Ascending aorta (tissue), 2 donors: ENCODE data around the gene PFKFB3. TPM values are rescaled to one million over a fixed set of nuclear protein-coding genes. Genes with fewer than 3 reads are reported as not detected.

ENCODE experiments used
- DNase-seq, 2 donors: peaks; one replicate each; pipeline ENCODE4 v3.0.0-alpha.2; 2019; ENCODE audit warnings: low spot score in 2 of 2
- H3K27ac ChIP-seq, 2 donors: fragments of 200-600 bp; sonication (generic); one replicate each; pipeline ENCODE4 v1.5.1; 2016 to 2017; ENCODE audit warnings: mild to moderate bottlenecking in 1 of 2
- H3K27me3 ChIP-seq: fragments of 200-600 bp; sonication (generic); one replicate; pipeline ENCODE4 v1.5.1; 2017
- H3K36me3 ChIP-seq, 2 donors: fragments of 200-600 bp; sonication (generic); one replicate each; pipeline ENCODE4 v1.5.1; 2016
- H3K4me1 ChIP-seq, 2 donors: fragments of 200-600 bp; sonication (generic); one replicate each; pipeline ENCODE4 v1.5.1; 2016 to 2017; ENCODE audit warnings: mild to moderate bottlenecking in 1 of 2
- H3K4me3 ChIP-seq, 2 donors: fragments of 200-600 bp; sonication (generic); one replicate each; pipeline ENCODE4 v1.5.1; 2016 to 2017; ENCODE audit warnings: mild to moderate bottlenecking in 1 of 2
- H3K9me3 ChIP-seq, 2 donors: fragments of 200-600 bp; sonication (generic); one replicate each; pipeline ENCODE4 v1.5.1; 2016
- CTCF ChIP-seq, 3 experiments: fragments of 200-600 bp in 2 of 3; fragments of 450-650 bp in 1 of 3; sonication (generic) in 2 of 3; IDR thresholded peaks; one replicate each; pipeline ENCODE4 v1.5.1; 2016 to 2019; ENCODE audit warnings: antibody characterized with exemption in 3 of 3, mild to moderate bottlenecking in 1 of 3, moderate library complexity in 1 of 3
- intact Hi-C: fragments of 100-400 bp; cut with DNase I; formaldehyde crosslinking; loops from one replicate; pipeline ENCODE4 v1.15.1; 2023
- total RNA-seq: library from RNA; depleted of rRNA; stranded (reverse); fragments of >200 nt; gene quantifications from one replicate; pipeline ENCODE4 v1.1.0, GENCODE V29; 2016

PFKFB3 gene
- total RNA-seq, 1 donor from 2014 or later, result 68.0 TPM

DNA sequence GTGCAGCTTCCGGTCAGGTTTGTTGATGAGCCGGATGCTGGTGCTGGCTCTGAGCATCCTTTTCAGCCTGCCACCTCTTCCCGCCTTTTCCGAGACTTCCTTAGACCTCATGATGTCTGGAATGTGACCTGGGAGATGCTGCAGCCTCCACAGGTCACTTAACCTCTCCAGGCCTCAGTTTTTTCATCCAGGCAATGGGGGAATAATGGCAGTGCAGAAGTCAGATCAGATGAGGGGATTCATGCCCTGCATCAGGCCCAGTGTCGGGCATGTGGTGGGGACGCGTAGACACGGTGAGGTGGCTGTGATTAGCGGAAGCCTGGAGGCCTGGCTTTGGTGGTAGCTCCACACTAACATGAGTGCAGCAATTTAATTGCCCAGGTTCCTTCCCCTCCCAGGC lies 24.6 kb downstream of the PFKFB3 start:
- H3K9me3 ChIP-seq, result no peaks in the 10 kb centered on the region
- TF ChIP-seq CTCF (IDR thresholded peaks at IDR 0.05), result no peak
- H3K27ac ChIP-seq, result peak overlapping the region in 1 of 2 donors; percentile 38
- DNase-seq, result no peak
- intact Hi-C loops, result no loop called here
- peaks cover 99 to 100% of the 10 kb centered on the region in 2 donors for H3K36me3 ChIP-seq
- H3K4me3 ChIP-seq, result no peak overlapping the region
- peaks cover 4 to 12% of the 10 kb centered on the region in 2 donors for H3K4me1 ChIP-seq
- no peaks in the 10 kb centered on the region for H3K27me3 ChIP-seq

DNA sequence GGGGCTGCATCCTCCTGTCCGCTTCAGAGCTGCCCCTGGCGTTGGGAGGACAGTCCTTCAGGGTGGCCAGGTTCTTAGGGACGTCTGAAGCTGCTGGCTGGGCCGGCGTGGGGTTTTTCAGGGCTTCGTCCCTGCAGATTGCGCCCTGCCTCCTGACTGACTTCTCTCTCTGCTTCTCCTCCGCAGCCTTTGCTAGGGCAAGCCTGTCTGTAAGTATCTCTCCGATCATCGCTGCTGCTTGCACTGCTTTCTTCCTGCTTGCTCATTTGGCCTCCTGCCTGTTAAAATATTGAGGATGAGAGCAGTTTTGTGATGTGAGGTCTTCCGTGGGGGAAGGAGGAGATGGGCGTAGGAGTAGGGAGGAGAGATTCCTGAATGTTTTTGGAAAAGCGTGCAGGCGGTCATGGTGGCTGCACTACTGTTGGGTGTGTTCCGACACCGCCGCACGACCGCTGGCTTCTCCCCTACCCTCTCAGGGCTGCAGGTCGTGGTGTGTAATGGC lies 25.3 kb downstream of the PFKFB3 start:
- no peaks in the 10 kb centered on the region for H3K27me3 ChIP-seq
- peak overlapping the region; percentile 38 to 56 for H3K27ac ChIP-seq
- TF ChIP-seq CTCF (IDR thresholded peaks at IDR 0.05), result no peak
- intact Hi-C loops, result no loop called here
- no peak overlapping the region for H3K4me3 ChIP-seq
- peaks cover 99 to 100% of the 10 kb centered on the region in 2 donors for H3K36me3 ChIP-seq
- no peaks in the 10 kb centered on the region for H3K9me3 ChIP-seq
- no peak for DNase-seq
- H3K4me1 ChIP-seq, result peaks cover 4 to 9% of the 10 kb centered on the region in 2 donors

- no peaks in the 10 kb centered on the region for H3K27me3 ChIP-seq
- H3K4me1 ChIP-seq, result peaks cover 4 to 6% of the 10 kb centered on the region in 2 donors
- H3K27ac ChIP-seq, result peak overlapping the region; percentile 38 to 56
- no peak overlapping the region for H3K4me3 ChIP-seq
- no peak for TF ChIP-seq CTCF (IDR thresholded peaks at IDR 0.05)
- no peaks in the 10 kb centered on the region for H3K9me3 ChIP-seq
- intact Hi-C loops, result no loop called here
- H3K36me3 ChIP-seq, result peaks cover 99 to 100% of the 10 kb centered on the region in 2 donors
- DNase-seq, result no peak
Observed at GRCh38 chr10:6228647-6229046, 25.9 kb downstream of the PFKFB3 start.

GRCh38 chr10:6229290-6229689 lies 26.6 kb downstream of the PFKFB3 start:
- DNase-seq, result no peak
- Histone ChIP-seq H3K4me1 (peaks cover 4 to 6% of the 10 kb centered on the region in 2 donors), H3K27me3 (no peaks in the 10 kb centered on the region), H3K27ac (peak overlapping the region; percentile 38 to 56), H3K9me3 (no peaks in the 10 kb centered on the region), H3K36me3 (peaks cover 99 to 100% of the 10 kb centered on the region in 2 donors), H3K4me3 (no peak overlapping the region)
- intact Hi-C loops, result no loop called here
- no peak for TF ChIP-seq CTCF (IDR thresholded peaks at IDR 0.05)

- DNase-seq, result no peak
- no peak for TF ChIP-seq CTCF (IDR thresholded peaks at IDR 0.05)
- H3K4me3 ChIP-seq, result no peak overlapping the region
- peak overlapping the region in 1 of 2 donors; percentile 35 for H3K27ac ChIP-seq
- intact Hi-C loops, result no loop called here
- H3K9me3 ChIP-seq, result no peaks in the 10 kb centered on the region
- H3K36me3 ChIP-seq, result peaks cover 98 to 100% of the 10 kb centered on the region in 2 donors
- peaks cover 4 to 6% of the 10 kb centered on the region in 2 donors for H3K4me1 ChIP-seq
- H3K27me3 ChIP-seq, result no peaks in the 10 kb centered on the region
Observed at GRCh38 chr10:6229746-6230145, 27.0 kb downstream of the PFKFB3 start.

DNA sequence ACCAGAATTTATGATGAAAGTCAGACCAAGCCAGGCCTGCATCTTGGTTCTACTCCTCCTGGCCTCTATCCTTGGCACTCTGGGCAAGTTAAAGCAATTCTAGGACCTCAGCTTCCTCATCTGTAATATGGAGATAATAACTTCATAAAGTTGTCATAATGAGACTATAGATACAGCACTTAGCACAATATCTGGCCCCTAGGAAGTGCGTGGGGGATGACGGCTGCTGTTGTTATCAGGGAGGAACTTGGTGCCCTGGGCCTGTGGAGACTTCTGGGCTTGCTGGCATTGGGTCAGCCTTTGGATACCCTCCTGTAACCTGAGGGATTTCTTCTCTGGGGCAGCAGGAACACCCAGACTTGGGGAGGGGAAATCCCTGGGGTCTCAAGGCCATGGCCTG lies 27.6 kb downstream of the PFKFB3 start:
- intact Hi-C loops, result no loop called here
- H3K9me3 ChIP-seq, result no peaks in the 10 kb centered on the region
- no peak overlapping the region for H3K4me3 ChIP-seq
- H3K27me3 ChIP-seq, result no peaks in the 10 kb centered on the region
- H3K27ac ChIP-seq, result peak overlapping the region; percentile 29 to 35
- DNase-seq, result no peak
- H3K36me3 ChIP-seq, result peaks cover 92 to 100% of the 10 kb centered on the region in 2 donors
- TF ChIP-seq CTCF (IDR thresholded peaks at IDR 0.05), result no peak
- H3K4me1 ChIP-seq, result peaks cover 4 to 6% of the 10 kb centered on the region in 2 donors
